Trophoblast cell (in vitro differentiated cells and primary cell): ENCODE data around the gene ACSF2.

Experiments
- DNase-seq, 2 donors: peaks; one replicate each; pipeline ENCODE4 v3.0.0-alpha.2; 2016
- H2AFZ ChIP-seq: 2 replicates; pipeline ENCODE4 v1.6.1; 2013; ENCODE audit warnings: low read length, moderate library complexity, mild to moderate bottlenecking; ENCODE audit not compliant: insufficient read depth, poor library complexity
- H2AK5ac ChIP-seq: 2 replicates; pipeline ENCODE4 v1.6.1; 2013; ENCODE audit warnings: mild to moderate bottlenecking, low read length
- H2BK120ac ChIP-seq: 2 replicates; pipeline ENCODE4 v1.6.1; 2013; ENCODE audit warnings: low read length, mild to moderate bottlenecking, moderate library complexity; ENCODE audit not compliant: insufficient read depth, poor library complexity
- H2BK12ac ChIP-seq: 2 replicates; pipeline ENCODE4 v1.6.1; 2013; ENCODE audit warnings: mild to moderate bottlenecking, low read length, moderate library complexity
- H2BK5ac ChIP-seq: 2 replicates; pipeline ENCODE4 v1.6.1; 2013; ENCODE audit warnings: low read length, low read depth, moderate library complexity, mild to moderate bottlenecking; ENCODE audit not compliant: poor library complexity
- H3K14ac ChIP-seq: 2 replicates; pipeline ENCODE4 v1.6.1; 2013; ENCODE audit warnings: mild to moderate bottlenecking, low read length
- H3K18ac ChIP-seq: 2 replicates; pipeline ENCODE4 v1.6.1; 2013; ENCODE audit warnings: mild to moderate bottlenecking, low read length
- H3K23ac ChIP-seq: 2 replicates; pipeline ENCODE4 v1.6.1; 2013; ENCODE audit warnings: low read length
- H3K27ac ChIP-seq: 2 replicates; pipeline ENCODE4 v1.5.1; 2013; ENCODE audit warnings: low read depth, mild to moderate bottlenecking, inconsistent platforms, low read length, moderate library complexity
- H3K27me3 ChIP-seq: 2 replicates; pipeline ENCODE4 v1.6.1; 2013; ENCODE audit warnings: inconsistent platforms, mild to moderate bottlenecking, low read length, moderate library complexity; ENCODE audit not compliant: insufficient read depth
- H3K36me3 ChIP-seq, 2 experiments: 1 replicate in 1 of 2; 2 replicates in 1 of 2; pipeline ENCODE4 v1.6.1; 2013; ENCODE audit warnings: low read length in 2 of 2, mild to moderate bottlenecking in 2 of 2, moderate library complexity in 1 of 2; ENCODE audit not compliant: insufficient read depth in 2 of 2, control insufficient read depth in 1 of 2
- H3K4ac ChIP-seq: 2 replicates; pipeline ENCODE4 v1.6.1; 2013; ENCODE audit warnings: low read depth, mild to moderate bottlenecking, low read length, moderate library complexity
- H3K4me1 ChIP-seq, 2 experiments: 1 replicate in 1 of 2; 2 replicates in 1 of 2; pipeline ENCODE4 v1.6.1; 2013; ENCODE audit warnings: low read length in 2 of 2, mild to moderate bottlenecking in 2 of 2, moderate library complexity in 1 of 2; ENCODE audit not compliant: insufficient read depth in 2 of 2, control insufficient read depth in 1 of 2
- H3K4me2 ChIP-seq: 2 replicates; pipeline ENCODE4 v1.6.1; 2013; ENCODE audit warnings: inconsistent platforms, mild to moderate bottlenecking, low read length, moderate library complexity
- H3K4me3 ChIP-seq: 2 replicates; pipeline ENCODE4 v1.5.1; 2013; ENCODE audit warnings: mild to moderate bottlenecking, low read depth, low read length, inconsistent platforms
- H3K79me1 ChIP-seq: one replicate; pipeline ENCODE4 v1.6.1; 2013; ENCODE audit warnings: low read length
- H3K79me2 ChIP-seq: 2 replicates; pipeline ENCODE4 v1.6.1; 2013; ENCODE audit warnings: low read length, mild to moderate bottlenecking; ENCODE audit not compliant: control insufficient read depth, insufficient read depth, poor library complexity
- H3K9ac ChIP-seq: 2 replicates; pipeline ENCODE4 v1.6.1; 2013; ENCODE audit warnings: mild to moderate bottlenecking, low read length
- H3K9me3 ChIP-seq: 2 replicates; pipeline ENCODE4 v1.6.1; 2013; ENCODE audit warnings: low read depth, mild to moderate bottlenecking, control low read depth, inconsistent platforms, low read length; ENCODE audit not compliant: insufficient read depth
- H4K12ac ChIP-seq: 2 replicates; pipeline ENCODE4 v1.6.1; 2013; ENCODE audit warnings: low read depth, mild to moderate bottlenecking, low read length, moderate library complexity
- H4K8ac ChIP-seq: 2 replicates; pipeline ENCODE4 v1.6.1; 2013; ENCODE audit warnings: low read depth, mild to moderate bottlenecking, low read length, moderate library complexity
- H4K91ac ChIP-seq: one replicate; pipeline ENCODE4 v1.6.1; 2013; ENCODE audit warnings: low read depth, mild to moderate bottlenecking, low read length, moderate library complexity
- WGBS: extraction: QIAGEN DNeasy Blood & Tissue Kit; methylation state at CpG from one replicate; pipeline ENCODE4 v1.1.7; 2013; ENCODE audit warnings: missing lambda C conversion rate; ENCODE audit not compliant: insufficient read length, insufficient coverage; ENCODE audit errors: extremely low coverage; 5-methylcytosine and 5-hydroxymethylcytosine counted together

The ACSF2 gene

DNA sequence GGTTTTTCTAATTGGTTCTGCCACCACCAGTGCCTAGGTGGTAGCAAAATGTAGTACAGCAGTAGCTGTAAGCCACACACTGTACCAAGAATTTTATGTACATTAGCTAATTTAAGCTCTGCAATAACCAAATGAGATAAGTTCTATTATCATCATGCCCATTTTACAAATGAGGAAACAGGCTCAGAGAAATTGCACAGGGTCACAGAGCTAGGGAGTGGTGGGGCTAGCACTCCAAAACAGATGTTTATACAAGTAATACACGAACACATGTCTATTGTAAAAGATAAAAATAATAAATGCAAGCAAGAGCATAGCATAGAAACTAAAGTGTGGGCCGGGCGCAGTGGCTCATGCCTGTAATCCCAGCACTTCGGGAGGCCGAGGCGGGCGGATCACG, 66.2 kb downstream of the ACSF2 start:
- H3K14ac ChIP-seq = no peak overlapping the region
- H2BK120ac ChIP-seq = no peak overlapping the region
- no peak overlapping the region for H2BK12ac ChIP-seq
- no peak overlapping the region for H2AK5ac ChIP-seq
- H3K79me2 ChIP-seq = no peaks in the 10 kb centered on the region
- H3K79me1 ChIP-seq = no peaks in the 10 kb centered on the region
- no peak overlapping the region for H3K18ac ChIP-seq
- H3K4ac ChIP-seq = no peak overlapping the region
- H3K4me2 ChIP-seq = no peak overlapping the region
- no peaks in the 10 kb centered on the region for H3K27me3 ChIP-seq
- no peaks in the 10 kb centered on the region for H3K36me3 ChIP-seq
- no peak overlapping the region for H4K8ac ChIP-seq
- H3K9ac ChIP-seq = no peak overlapping the region
- H3K9me3 ChIP-seq = peaks cover 2% of the 10 kb centered on the region
- H3K4me1 ChIP-seq = peaks cover 0 to 2% of the 10 kb centered on the region in 2 experiments
- WGBS = no CpG with 5 or more reads among the region's 8 CpGs
- no peak overlapping the region for H3K23ac ChIP-seq
- no peak overlapping the region for H2BK5ac ChIP-seq
- no peak overlapping the region for H2AFZ ChIP-seq
- H4K12ac ChIP-seq = no peak overlapping the region
- no peak overlapping the region for H3K27ac ChIP-seq
- H3K4me3 ChIP-seq = no peak overlapping the region
- H4K91ac ChIP-seq = no peak overlapping the region
- no peak for DNase-seq

DNA sequence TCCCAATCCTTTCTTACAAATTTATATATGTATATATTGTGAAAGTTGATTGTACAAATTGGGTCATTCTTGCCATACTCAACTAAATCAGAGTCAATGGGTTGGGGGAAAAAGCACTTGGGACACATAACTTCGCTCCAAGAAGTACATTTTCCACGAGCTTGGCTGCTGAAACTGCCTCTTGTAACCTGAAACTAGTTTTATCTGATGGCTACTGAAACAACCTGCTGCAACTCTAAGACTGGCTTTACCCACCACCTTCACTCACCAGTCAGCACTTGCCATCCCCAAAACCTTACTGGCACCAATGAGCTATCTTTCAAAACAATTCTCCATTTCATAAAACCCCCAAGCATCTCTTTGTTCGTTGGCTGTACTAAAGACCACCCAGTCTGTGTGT, 67.7 kb downstream of the ACSF2 start:
- no CpG with 5 or more reads among the region's 3 CpGs for WGBS

DNA sequence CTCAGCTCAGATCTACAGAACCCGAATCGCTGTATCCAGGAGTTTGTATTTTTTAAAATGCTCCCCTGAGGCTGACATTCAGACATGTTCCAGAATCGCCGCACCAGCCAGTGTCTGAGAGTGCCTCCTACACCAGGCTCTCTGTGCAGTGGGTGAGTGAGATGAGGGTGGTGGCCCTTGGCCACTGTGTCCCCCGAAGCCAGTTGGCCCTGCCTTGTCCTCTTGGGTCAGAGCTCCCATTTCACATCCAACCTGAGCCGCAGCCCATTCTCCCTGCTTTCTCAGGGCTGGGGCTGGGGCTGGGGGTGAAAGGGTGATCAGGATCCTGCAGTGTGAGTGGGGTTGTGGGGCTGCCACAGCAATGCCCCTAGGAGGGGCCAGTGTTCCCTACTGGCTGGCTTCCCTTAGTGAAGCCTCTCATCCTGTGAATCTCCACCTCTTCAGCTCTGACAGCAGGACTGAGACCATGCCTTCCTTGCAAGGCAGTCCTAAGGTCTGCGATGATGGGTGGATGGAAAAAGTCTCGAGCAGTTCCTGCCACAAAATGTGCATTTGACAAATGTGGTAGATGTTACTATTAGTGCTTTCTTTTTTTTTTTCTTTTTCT, 69.3 kb downstream of the ACSF2 start:
- no peak overlapping the region for H2AK5ac ChIP-seq
- H3K23ac ChIP-seq = no peak overlapping the region
- peaks cover 5 to 6% of the 10 kb centered on the region in 2 experiments for H3K4me1 ChIP-seq
- H2BK120ac ChIP-seq = no peak overlapping the region
- H3K4ac ChIP-seq = no peak overlapping the region
- WGBS = no CpG with 5 or more reads among the region's 8 CpGs
- H4K12ac ChIP-seq = no peak overlapping the region
- peaks cover 2% of the 10 kb centered on the region for H3K9me3 ChIP-seq
- no peak overlapping the region for H3K4me3 ChIP-seq
- no peak for DNase-seq
- no peak overlapping the region for H3K9ac ChIP-seq
- H4K8ac ChIP-seq = no peak overlapping the region
- H2AFZ ChIP-seq = no peak overlapping the region
- H3K18ac ChIP-seq = no peak overlapping the region
- H3K79me1 ChIP-seq = no peaks in the 10 kb centered on the region
- H3K36me3 ChIP-seq = no peaks in the 10 kb centered on the region
- H2BK12ac ChIP-seq = no peak overlapping the region
- no peaks in the 10 kb centered on the region for H3K27me3 ChIP-seq
- H3K4me2 ChIP-seq = no peak overlapping the region
- H4K91ac ChIP-seq = no peak overlapping the region
- no peak overlapping the region for H3K14ac ChIP-seq
- no peak overlapping the region for H3K27ac ChIP-seq
- no peaks in the 10 kb centered on the region for H3K79me2 ChIP-seq
- H2BK5ac ChIP-seq = no peak overlapping the region

More for the DNA sequence above, 67.7 kb downstream of the ACSF2 start:
- no peak overlapping the region for H3K27ac ChIP-seq
- no peak overlapping the region for H2BK5ac ChIP-seq
- no peak overlapping the region for H4K91ac ChIP-seq
- H3K23ac ChIP-seq = no peak overlapping the region
- H2BK12ac ChIP-seq = no peak overlapping the region
- H3K27me3 ChIP-seq = no peaks in the 10 kb centered on the region
- H3K18ac ChIP-seq = no peak overlapping the region
- H2AK5ac ChIP-seq = no peak overlapping the region
- H4K12ac ChIP-seq = no peak overlapping the region
- H3K4me2 ChIP-seq = no peak overlapping the region
- H3K4me3 ChIP-seq = no peak overlapping the region
- no peak overlapping the region for H3K9ac ChIP-seq
- DNase-seq = no peak
- H3K79me2 ChIP-seq = no peaks in the 10 kb centered on the region
- peaks cover 2% of the 10 kb centered on the region for H3K9me3 ChIP-seq
- no peak overlapping the region for H2BK120ac ChIP-seq
- H3K14ac ChIP-seq = no peak overlapping the region
- H4K8ac ChIP-seq = no peak overlapping the region
- H3K79me1 ChIP-seq = no peaks in the 10 kb centered on the region
- no peak overlapping the region for H2AFZ ChIP-seq
- H3K4me1 ChIP-seq = peaks cover 5 to 6% of the 10 kb centered on the region in 2 experiments
- no peak overlapping the region for H3K4ac ChIP-seq
- no peaks in the 10 kb centered on the region for H3K36me3 ChIP-seq

DNA sequence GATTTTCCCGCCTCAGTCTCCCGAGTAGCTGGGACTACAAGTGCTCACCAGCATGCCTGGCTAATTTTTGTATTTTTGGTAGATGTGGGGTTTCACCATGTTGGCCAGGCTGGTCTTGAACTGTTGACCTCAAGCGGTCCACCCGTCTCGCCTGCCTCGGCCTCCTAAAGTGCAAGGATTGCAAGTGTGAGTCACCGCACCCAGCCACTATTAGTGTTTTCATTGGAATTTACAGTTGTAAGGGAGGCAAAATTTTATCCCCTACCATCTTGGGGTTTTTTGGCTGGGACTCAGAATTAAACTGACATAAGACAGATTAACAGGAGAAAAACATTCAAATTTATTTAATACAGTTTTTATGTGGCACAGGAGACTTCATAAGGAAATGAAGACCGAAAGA, 69.9 kb downstream of the ACSF2 start:
- no peak overlapping the region for H2AFZ ChIP-seq
- H3K14ac ChIP-seq = no peak overlapping the region
- no peak overlapping the region for H3K9ac ChIP-seq
- no peak overlapping the region for H3K4me2 ChIP-seq
- no peak overlapping the region for H3K18ac ChIP-seq
- no peak overlapping the region for H2AK5ac ChIP-seq
- no peak overlapping the region for H2BK120ac ChIP-seq
- H2BK12ac ChIP-seq = no peak overlapping the region
- H3K36me3 ChIP-seq = no peaks in the 10 kb centered on the region
- no peak overlapping the region for H3K4ac ChIP-seq
- H3K27me3 ChIP-seq = no peaks in the 10 kb centered on the region
- H3K4me1 ChIP-seq = peaks cover 5 to 6% of the 10 kb centered on the region in 2 experiments
- WGBS = no CpG with 5 or more reads among the region's 8 CpGs
- peak in 1 of 2 donors; percentile 30 for DNase-seq
- H3K79me1 ChIP-seq = no peaks in the 10 kb centered on the region
- H4K91ac ChIP-seq = no peak overlapping the region
- H3K9me3 ChIP-seq = peaks cover 2% of the 10 kb centered on the region
- no peak overlapping the region for H3K27ac ChIP-seq
- no peak overlapping the region for H3K4me3 ChIP-seq
- no peaks in the 10 kb centered on the region for H3K79me2 ChIP-seq
- no peak overlapping the region for H4K8ac ChIP-seq
- no peak overlapping the region for H3K23ac ChIP-seq
- H4K12ac ChIP-seq = no peak overlapping the region
- no peak overlapping the region for H2BK5ac ChIP-seq
